ENCODE data around the gene GNG7. TPM values are rescaled to one million over a fixed set of nuclear protein-coding genes. Genes with fewer than 3 reads are reported as not detected.
"Not testable (repeated sequence)": the region's sequence is repeated elsewhere in the genome, so short reads cannot be mapped to it uniquely, and the experiment has no call there.

The GNG7 gene
- total and polyA plus RNA-seq, 3 donors from 2014 or later = 16.9 to 38.7 (median 25.3) TPM

GRCh38 chr19:2574971-2575630, 127.4 kb downstream of the GNG7 start:
- H3K36me3 ChIP-seq (ENCODE audit: low read depth, missing control alignments) = no peaks in the 10 kb centered on the region
- no peak overlapping the region for H3K4me3 ChIP-seq
- no peak for TF ChIP-seq CTCF (IDR thresholded peaks at IDR 0.05)
- H3K27ac ChIP-seq = no peak overlapping the region
- no peak for DNase-seq
- intact Hi-C loops (cut with DNase I; ENCODE audit: low total_unique reads) = no loop called here
- H3K27me3 ChIP-seq = no peaks in the 10 kb centered on the region
- WGBS, 2 donors = 82 to 85% methylated on average over 11 to 19 of the region's 19 CpGs
- H3K9me3 ChIP-seq = no peaks in the 10 kb centered on the region
- H3K4me1 ChIP-seq = peaks cover 18% of the 10 kb centered on the region

- H3K9me3 ChIP-seq = no peaks in the 10 kb centered on the region
- no peaks in the 10 kb centered on the region for H3K27me3 ChIP-seq
- TF ChIP-seq CTCF (IDR thresholded peaks at IDR 0.05) (no peak), POLR2A (IDR thresholded peaks at IDR 0.05) (no peak)
- no peaks in the 10 kb centered on the region for H3K36me3 ChIP-seq (ENCODE audit: low read depth, missing control alignments)
- no peak overlapping the region for H3K4me3 ChIP-seq
- intact Hi-C loops (cut with DNase I; ENCODE audit: low total_unique reads) = no loop called here
- WGBS, 2 donors = 90% methylated on average over 15 of the region's 15 CpGs
- DNase-seq = no peak
- H3K27ac ChIP-seq = no peak overlapping the region
- peaks cover 15% of the 10 kb centered on the region for H3K4me1 ChIP-seq
Observed at GRCh38 chr19:2574478-2574931, 128.0 kb downstream of the GNG7 start.

- H3K4me3 ChIP-seq = no peak overlapping the region
- no peaks in the 10 kb centered on the region for H3K36me3 ChIP-seq (ENCODE audit: low read depth, missing control alignments)
- H3K27ac ChIP-seq = no peak overlapping the region
- H3K4me1 ChIP-seq = peaks cover 11% of the 10 kb centered on the region
- WGBS, 2 donors = 86 to 89% methylated on average over 19 of the region's 19 CpGs
- H3K9me3 ChIP-seq = no peaks in the 10 kb centered on the region
- DNase-seq = no peak
- TF ChIP-seq CTCF (IDR thresholded peaks at IDR 0.05) (no peak), POLR2A (IDR thresholded peaks at IDR 0.05) (no peak)
- intact Hi-C loops (cut with DNase I; ENCODE audit: low total_unique reads) = no loop called here
- no peaks in the 10 kb centered on the region for H3K27me3 ChIP-seq
Observed at GRCh38 chr19:2573916-2574315, 128.6 kb downstream of the GNG7 start.

- DNase-seq; H3K9me3 ChIP-seq; H3K36me3 ChIP-seq (ENCODE audit: low read depth, missing control alignments); H3K4me1 ChIP-seq; H3K4me3 ChIP-seq; intact Hi-C loops (cut with DNase I; ENCODE audit: low total_unique reads); H3K27ac ChIP-seq; H3K27me3 ChIP-seq: not testable (repeated sequence)
- WGBS, 2 donors = 93 to 96% methylated on average over 12 of the region's 12 CpGs
Observed at GRCh38 chr19:2572152-2572551, 130.3 kb downstream of the GNG7 start.

GRCh38 chr19:2569596-2570465, 132.7 kb downstream of the GNG7 start:
- intact Hi-C loops (cut with DNase I; ENCODE audit: low total_unique reads) = no loop called here
- Histone ChIP-seq H3K36me3 (ENCODE audit: low read depth, missing control alignments) (no peaks in the 10 kb centered on the region), H3K27ac (no peak overlapping the region), H3K9me3 (no peaks in the 10 kb centered on the region), H3K4me3 (no peak overlapping the region), H3K4me1 (no peaks in the 10 kb centered on the region), H3K27me3 (no peaks in the 10 kb centered on the region)
- 83 to 86% methylated on average over 20 to 21 of the region's 21 CpGs for WGBS, 2 donors
- no peak for DNase-seq
- no peak for TF ChIP-seq CTCF (IDR thresholded peaks at IDR 0.05)
- no peak for TF ChIP-seq POLR2A (IDR thresholded peaks at IDR 0.05)

All from testis (tissue), 3 donors.